Esophagus (tissue), 2 donors: ENCODE measurements around the gene IL1RN. TPM values are rescaled to one million over a fixed set of nuclear protein-coding genes. Genes with fewer than 3 reads are reported as not detected.
"Not testable (repeated sequence)": the region's sequence is repeated elsewhere in the genome, so short reads cannot be mapped to it uniquely, and the experiment has no call there.

ENCODE experiments used
- H3K27ac ChIP-seq, 2 donors: one replicate each; pipeline ENCODE4 v1.5.1; 2013; ENCODE audit warnings: low read depth in 2 of 2, mild to moderate bottlenecking in 2 of 2, inconsistent platforms in 1 of 2, low read length in 1 of 2, moderate library complexity in 1 of 2
- H3K27me3 ChIP-seq, 2 donors: one replicate each; pipeline ENCODE4 v1.6.1; 2013; ENCODE audit warnings: low read length in 2 of 2, control low read depth in 1 of 2, mild to moderate bottlenecking in 1 of 2; ENCODE audit not compliant: insufficient read depth in 2 of 2, control insufficient read depth in 1 of 2
- H3K36me3 ChIP-seq, 2 donors: one replicate each; pipeline ENCODE4 v1.6.1; 2013; ENCODE audit warnings: low read length in 1 of 2; ENCODE audit not compliant: control insufficient read depth in 2 of 2, insufficient read depth in 2 of 2
- H3K4me1 ChIP-seq, 2 donors: one replicate each; pipeline ENCODE4 v1.6.1; 2013; ENCODE audit warnings: low read length in 1 of 2; ENCODE audit not compliant: control insufficient read depth in 2 of 2, insufficient read depth in 2 of 2
- H3K4me3 ChIP-seq, 2 donors: one replicate each; pipeline ENCODE4 v1.5.1; 2013; ENCODE audit warnings: low read length in 2 of 2, mild to moderate bottlenecking in 2 of 2, low read depth in 1 of 2, moderate library complexity in 1 of 2
- H3K9me3 ChIP-seq, 2 donors: one replicate each; pipeline ENCODE4 v1.6.1; 2013; ENCODE audit warnings: mild to moderate bottlenecking in 2 of 2, low read depth in 1 of 2, low read length in 1 of 2, moderate library complexity in 1 of 2; ENCODE audit not compliant: control insufficient read depth in 2 of 2, insufficient read depth in 1 of 2
- WGBS, 2 donors: extraction: QIAGEN DNeasy Blood & Tissue Kit; methylation state at CpG; one replicate each; pipeline ENCODE4 v1.1.7; 2013; 5-methylcytosine and 5-hydroxymethylcytosine counted together
- polyA plus RNA-seq, 2 donors: library from polyadenylated mRNA; stranded (reverse); fragments of 200-250 nt; gene quantifications; one replicate each; pipeline ENCODE4 v1.2.3, GENCODE V29; 2013
- donor health status: healthy with polysubstance abuse.
- donor health status: Bipolar disorder and iron deficiency.

IL1RN gene
- polyA plus RNA-seq, 2 donors, result 1,363 to 2,112 TPM

GRCh38 chr2:113088213-113088992 is 39.0 kb upstream of the IL1RN start:
- Histone ChIP-seq H3K27ac (no peak overlapping the region), H3K4me3 (no peak overlapping the region), H3K27me3 (no peaks in the 10 kb centered on the region), H3K36me3 (no peaks in the 10 kb centered on the region), H3K4me1 (peaks cover 0 to 2% of the 10 kb centered on the region in 2 donors), H3K9me3 (no peaks in the 10 kb centered on the region)

DNA sequence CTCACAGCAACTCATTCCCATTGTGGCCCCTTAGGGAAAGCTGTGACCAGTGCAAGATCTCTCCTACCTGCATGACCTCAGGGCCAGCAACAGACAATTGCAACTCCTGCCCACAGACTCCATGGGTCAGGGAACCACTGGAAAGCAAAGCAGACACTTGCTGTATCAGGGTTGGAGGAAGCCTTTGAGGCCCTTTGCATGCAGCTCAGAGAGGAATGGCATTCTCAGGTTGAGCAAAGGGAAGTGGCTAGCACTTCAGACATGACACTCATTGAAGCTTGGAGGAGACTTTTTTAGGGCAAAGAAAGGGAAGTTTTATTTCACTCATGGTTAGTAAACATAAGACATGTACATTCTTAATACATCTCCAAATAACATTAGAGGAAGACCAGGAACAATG is 37.5 kb upstream of the IL1RN start:
- no peaks in the 10 kb centered on the region for H3K36me3 ChIP-seq
- H3K4me1 ChIP-seq, result no peaks in the 10 kb centered on the region
- no peaks in the 10 kb centered on the region for H3K27me3 ChIP-seq
- H3K4me3 ChIP-seq, result no peak overlapping the region
- H3K9me3 ChIP-seq, result no peaks in the 10 kb centered on the region
- H3K27ac ChIP-seq, result no peak overlapping the region

GRCh38 chr2:113091231-113091896 is 36.0 kb upstream of the IL1RN start:
- Histone ChIP-seq H3K4me3 (no peak overlapping the region), H3K27me3 (no peaks in the 10 kb centered on the region), H3K4me1 (no peaks in the 10 kb centered on the region), H3K9me3 (no peaks in the 10 kb centered on the region), H3K27ac (no peak overlapping the region), H3K36me3 (no peaks in the 10 kb centered on the region)
- 73 to 81% methylated on average over 4 of the region's 4 CpGs for WGBS, 2 donors

DNA sequence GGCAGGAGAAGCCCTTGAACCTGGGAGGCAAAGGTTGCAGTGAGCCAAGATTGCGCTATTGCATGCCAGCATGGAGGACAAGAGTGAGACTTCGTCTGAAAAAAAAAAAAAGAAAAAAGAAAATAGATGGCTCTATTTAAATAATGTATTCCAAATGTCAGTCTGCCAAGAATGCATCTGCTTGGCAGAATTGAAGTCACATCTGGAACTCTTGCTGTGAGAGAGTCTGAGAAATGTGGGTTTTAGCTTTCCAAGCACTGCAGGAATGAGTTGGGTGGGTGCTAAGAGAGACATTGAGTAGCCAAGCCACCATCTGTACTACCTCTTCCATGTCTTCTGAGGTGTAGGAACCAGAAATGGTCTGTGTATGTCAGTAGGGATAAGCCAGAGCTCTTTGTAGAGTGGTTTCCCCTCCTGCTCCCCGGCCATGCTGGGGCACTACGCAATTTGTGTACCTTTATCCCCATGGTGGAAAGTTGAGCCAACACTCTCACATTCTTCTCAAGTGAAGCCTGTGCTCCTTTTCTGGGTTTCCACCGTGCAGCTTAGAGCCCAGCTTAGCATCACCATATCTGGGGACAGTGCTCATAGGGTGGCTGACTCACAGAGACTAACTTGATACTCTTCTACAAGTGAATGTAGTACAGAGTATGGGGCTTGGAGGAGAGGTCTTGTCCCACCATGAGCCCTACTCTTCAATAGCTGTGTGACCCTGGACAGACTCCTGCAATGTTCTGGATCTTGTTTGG is 34.4 kb upstream of the IL1RN start:
- Histone ChIP-seq H3K27me3 (no peaks in the 10 kb centered on the region), H3K9me3 (no peaks in the 10 kb centered on the region), H3K27ac (no peak overlapping the region), H3K4me3 (no peak overlapping the region), H3K36me3 (no peaks in the 10 kb centered on the region), H3K4me1 (peaks cover 0 to under 1% of the 10 kb centered on the region in 2 donors)
- 76 to 78% methylated on average over 5 of the region's 5 CpGs for WGBS, 2 donors

DNA sequence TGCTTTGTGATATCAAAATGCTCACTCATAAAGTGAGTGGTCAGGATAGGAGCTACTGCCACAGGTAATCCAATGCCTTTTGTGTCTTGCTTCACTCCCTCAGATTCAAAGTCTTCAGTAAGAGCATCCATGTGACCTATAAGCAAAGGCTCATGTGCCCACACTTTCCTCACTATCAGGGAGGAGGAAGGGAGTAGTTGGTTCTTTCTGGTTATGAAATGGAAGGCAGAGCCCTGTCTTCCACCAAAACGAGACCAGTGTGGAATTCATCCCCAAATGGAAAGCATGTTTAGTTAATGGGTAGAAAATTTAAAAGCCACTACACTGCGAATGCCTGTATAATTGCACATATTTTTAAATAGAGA is 33.8 kb upstream of the IL1RN start:
- no peaks in the 10 kb centered on the region for H3K27me3 ChIP-seq
- no peak overlapping the region for H3K4me3 ChIP-seq
- 52 to 58% methylated on average over 2 of the region's 2 CpGs for WGBS, 2 donors
- H3K4me1 ChIP-seq, result peaks cover 0 to 3% of the 10 kb centered on the region in 2 donors
- no peak overlapping the region for H3K27ac ChIP-seq
- H3K36me3 ChIP-seq, result no peaks in the 10 kb centered on the region
- no peaks in the 10 kb centered on the region for H3K9me3 ChIP-seq

DNA sequence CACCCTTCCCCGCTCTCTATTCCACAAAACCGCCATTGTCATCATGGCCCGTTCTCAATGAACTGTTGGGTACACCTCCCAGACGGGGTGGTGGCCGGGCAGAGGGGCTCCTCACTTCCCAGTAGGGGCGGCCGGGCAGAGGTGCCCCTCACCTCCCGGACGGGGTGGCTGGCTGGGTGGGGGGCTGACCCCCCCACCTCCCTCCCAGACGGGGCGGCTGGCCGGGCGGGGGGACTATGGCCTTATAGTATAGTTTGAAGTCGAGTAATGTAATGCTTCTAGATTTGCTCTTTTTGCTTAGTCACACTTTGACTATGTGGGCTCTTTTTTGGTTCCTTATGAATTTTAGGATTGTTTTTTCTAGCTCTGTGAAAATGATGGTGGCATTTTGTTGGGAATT is 31.1 kb upstream of the IL1RN start:
- not testable (repeated sequence) for H3K4me3 ChIP-seq, H3K27me3 ChIP-seq, H3K4me1 ChIP-seq, H3K9me3 ChIP-seq, H3K27ac ChIP-seq, H3K36me3 ChIP-seq
- WGBS, 2 donors, result 90 to 95% methylated on average over 14 of the region's 14 CpGs

- not testable (repeated sequence) for H3K27me3 ChIP-seq, H3K36me3 ChIP-seq, H3K27ac ChIP-seq, H3K4me1 ChIP-seq, H3K9me3 ChIP-seq, H3K4me3 ChIP-seq
- 59 to 90% methylated on average over 2 of the region's 2 CpGs for WGBS, 2 donors
These were observed 30.4 kb upstream of the IL1RN start for GRCh38 chr2:113096842-113097618.

- H3K4me3 ChIP-seq, result no peak overlapping the region
- WGBS, 2 donors, result 78 to 79% methylated on average over 4 of the region's 4 CpGs
- H3K9me3 ChIP-seq, result peaks cover 0 to 3% of the 10 kb centered on the region in 2 donors
- H3K4me1 ChIP-seq, result peaks cover 0 to 3% of the 10 kb centered on the region in 2 donors
- no peaks in the 10 kb centered on the region for H3K36me3 ChIP-seq
- H3K27me3 ChIP-seq, result no peaks in the 10 kb centered on the region
- H3K27ac ChIP-seq, result peak overlapping the region; percentile 91 to 95
These were observed 29.4 kb upstream of the IL1RN start for GRCh38 chr2:113098041-113098440.

DNA sequence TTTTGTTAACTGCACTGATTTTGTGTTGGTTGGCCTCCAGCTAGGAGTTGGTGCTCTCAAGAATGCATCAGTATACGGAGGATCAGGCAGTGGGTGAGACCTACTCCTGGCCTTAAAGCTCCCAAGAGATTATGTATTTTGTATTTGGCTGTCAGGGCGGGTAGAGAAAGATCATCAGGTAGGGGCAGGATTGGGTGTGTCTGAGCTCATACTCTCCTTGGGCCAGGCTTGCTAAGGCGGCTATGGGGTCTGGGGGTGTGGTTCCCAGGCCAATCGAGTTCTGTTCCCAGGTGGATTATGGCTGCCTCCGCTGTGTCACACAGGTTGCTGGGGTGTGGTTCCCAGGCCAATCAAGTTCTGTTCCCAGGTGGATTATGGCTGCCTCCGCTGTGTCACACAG is 28.9 kb upstream of the IL1RN start:
- Histone ChIP-seq H3K4me1 (peaks cover 0 to 3% of the 10 kb centered on the region in 2 donors), H3K4me3 (no peak overlapping the region), H3K27ac (peak overlapping the region; percentile 91 to 95), H3K27me3 (no peaks in the 10 kb centered on the region), H3K9me3 (peaks cover 0 to 3% of the 10 kb centered on the region in 2 donors), H3K36me3 (no peaks in the 10 kb centered on the region)
- 68 to 78% methylated on average over 6 of the region's 6 CpGs for WGBS, 2 donors
